Measurements from ENCODE around the gene FLAD1.

Gene FLAD1

GRCh38 chr1:155000411-155000725 lies 17.2 kb downstream of the FLAD1 start:
- TF ChIP-seq, protein P1, sequence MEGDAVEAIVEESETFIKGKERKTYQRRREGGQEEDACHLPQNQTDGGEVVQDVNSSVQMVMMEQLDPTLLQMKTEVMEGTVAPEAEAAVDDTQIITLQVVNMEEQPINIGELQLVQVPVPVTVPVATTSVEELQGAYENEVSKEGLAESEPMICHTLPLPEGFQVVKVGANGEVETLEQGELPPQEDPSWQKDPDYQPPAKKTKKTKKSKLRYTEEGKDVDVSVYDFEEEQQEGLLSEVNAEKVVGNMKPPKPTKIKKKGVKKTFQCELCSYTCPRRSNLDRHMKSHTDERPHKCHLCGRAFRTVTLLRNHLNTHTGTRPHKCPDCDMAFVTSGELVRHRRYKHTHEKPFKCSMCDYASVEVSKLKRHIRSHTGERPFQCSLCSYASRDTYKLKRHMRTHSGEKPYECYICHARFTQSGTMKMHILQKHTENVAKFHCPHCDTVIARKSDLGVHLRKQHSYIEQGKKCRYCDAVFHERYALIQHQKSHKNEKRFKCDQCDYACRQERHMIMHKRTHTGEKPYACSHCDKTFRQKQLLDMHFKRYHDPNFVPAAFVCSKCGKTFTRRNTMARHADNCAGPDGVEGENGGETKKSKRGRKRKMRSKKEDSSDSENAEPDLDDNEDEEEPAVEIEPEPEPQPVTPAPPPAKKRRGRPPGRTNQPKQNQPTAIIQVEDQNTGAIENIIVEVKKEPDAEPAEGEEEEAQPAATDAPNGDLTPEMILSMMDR (IDR thresholded peaks at IDR 0.05; ENCODE audit: unreplicated experiment in 3 of 3), result no peak
- H3K27ac Mint-ChIP-seq, result peak overlapping the region; percentile 98 to 99 (median 98)
- H3K4me3 Mint-ChIP-seq, result peak overlapping the region; percentile 88 to 97 (median 95)
- H3K36me3 Mint-ChIP-seq (ENCODE audit: low read depth), result no peaks in the 10 kb centered on the region
- no peaks in the 10 kb centered on the region for H3K27me3 Mint-ChIP-seq (ENCODE audit: low read depth)
- H3K9me3 Mint-ChIP-seq, result no peaks in the 10 kb centered on the region
- H3K4me1 Mint-ChIP-seq, result peaks cover 29% of the 10 kb centered on the region

- TF ChIP-seq, protein P1 (IDR thresholded peaks at IDR 0.05; ENCODE audit: unreplicated experiment in 3 of 3), result no peak
- Mint-ChIP-seq H3K27me3 (ENCODE audit: low read depth) (no peaks in the 10 kb centered on the region), H3K4me1 (peaks cover 27% of the 10 kb centered on the region), H3K9me3 (no peaks in the 10 kb centered on the region), H3K27ac (peak overlapping the region; percentile 98 to 99 (median 98)), H3K4me3 (peak overlapping the region; percentile 88 to 97 (median 95)), H3K36me3 (ENCODE audit: low read depth) (no peaks in the 10 kb centered on the region)
These were observed 17.7 kb downstream of the FLAD1 start for GRCh38 chr1:155000726-155001424.

DNA sequence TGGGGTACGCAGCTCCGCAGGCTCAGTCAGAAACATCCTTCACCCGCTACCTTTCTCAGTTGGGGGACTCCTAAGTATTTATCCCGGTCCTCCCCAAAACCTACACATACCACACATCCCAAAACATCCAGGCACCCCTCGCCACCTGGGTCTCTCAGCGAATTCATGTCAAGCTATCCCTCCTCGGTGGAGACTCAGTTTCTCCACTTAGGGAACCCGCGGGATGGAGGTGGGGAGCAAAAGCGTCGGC lies 18.2 kb downstream of the FLAD1 start:
- Mint-ChIP-seq H3K4me1 (peaks cover 24% of the 10 kb centered on the region), H3K27ac (peak overlapping the region in 2 of 3 experiments; percentile 64 to 98), H3K9me3 (no peaks in the 10 kb centered on the region), H3K27me3 (ENCODE audit: low read depth) (no peaks in the 10 kb centered on the region), H3K36me3 (ENCODE audit: low read depth) (no peaks in the 10 kb centered on the region), H3K4me3 (peak overlapping the region; percentile 88 to 93 (median 90))
- TF ChIP-seq, protein P1 (IDR thresholded peaks at IDR 0.05; ENCODE audit: unreplicated experiment in 3 of 3), result no peak

DNA sequence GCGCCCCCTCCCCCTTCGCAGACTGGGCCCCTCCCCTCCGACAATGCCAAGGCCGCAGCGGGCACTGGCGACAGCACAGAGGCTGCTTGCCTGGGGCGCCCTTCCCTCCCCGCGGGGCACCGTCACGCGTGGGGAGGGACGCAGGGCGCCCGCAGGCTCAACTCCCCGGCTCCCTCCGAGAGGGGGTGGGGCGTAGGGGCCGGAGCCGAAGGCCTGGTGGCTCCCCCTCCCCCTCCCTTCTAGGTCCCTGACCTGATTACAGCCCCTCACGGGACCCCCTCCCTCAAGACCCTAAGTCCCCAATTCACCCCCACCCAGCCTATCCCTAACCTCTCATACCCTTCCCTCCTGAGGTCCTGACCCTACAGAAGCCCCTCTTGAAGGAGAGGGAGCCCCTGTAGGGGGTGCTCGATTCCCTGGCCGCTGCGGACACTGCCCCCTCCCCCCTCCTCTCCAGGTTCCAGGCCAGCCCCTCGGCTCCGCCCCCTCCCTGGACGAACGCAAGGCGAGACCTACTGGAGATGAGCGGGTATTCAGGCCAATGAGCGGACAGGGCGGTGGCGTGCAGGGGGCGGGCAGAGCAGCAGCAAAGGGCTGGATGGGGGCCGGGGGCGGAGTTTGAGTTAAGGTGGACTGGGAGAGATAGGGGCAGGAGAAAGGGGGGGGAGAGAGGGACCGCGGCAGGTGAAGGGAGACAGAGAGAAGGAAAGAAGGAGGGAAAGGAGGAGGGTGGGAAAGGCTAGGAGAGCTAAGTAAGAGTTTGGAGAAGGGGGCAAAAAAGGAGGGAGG lies 18.7 kb downstream of the FLAD1 start:
- no peaks in the 10 kb centered on the region for H3K9me3 Mint-ChIP-seq
- H3K4me3 Mint-ChIP-seq, result peak overlapping the region; percentile 88 to 93 (median 92)
- no peaks in the 10 kb centered on the region for H3K27me3 Mint-ChIP-seq (ENCODE audit: low read depth)
- H3K36me3 Mint-ChIP-seq (ENCODE audit: low read depth), result no peaks in the 10 kb centered on the region
- TF ChIP-seq, protein P1 (IDR thresholded peaks at IDR 0.05; ENCODE audit: unreplicated experiment in 3 of 3), result peak; percentile 21 to 57 (median 24)
- H3K27ac Mint-ChIP-seq, result peak overlapping the region; percentile 75 to 98 (median 83)
- H3K4me1 Mint-ChIP-seq, result peaks cover 28% of the 10 kb centered on the region

- Mint-ChIP-seq H3K4me1 (peaks cover 25% of the 10 kb centered on the region), H3K9me3 (no peaks in the 10 kb centered on the region), H3K27ac (peak within 1 kb of the TSS; percentile 79 to 93 (median 83))
These were observed 19.5 kb downstream of the FLAD1 start, which contains the start of gene ZBTB7B for GRCh38 chr1:155002464-155003226. Gene ZBTB7B (plus strand): TSS chr1:155002802. CDS start chr1:155014661, 11,859 bp downstream.

More at GRCh38 chr1:155002464-155003226, 19.5 kb downstream of the FLAD1 start, which contains the start of gene ZBTB7B:
- no peaks in the 10 kb centered on the region for H3K27me3 Mint-ChIP-seq (ENCODE audit: low read depth)
- peak within 1 kb of the TSS; percentile 92 to 96 (median 92) for H3K4me3 Mint-ChIP-seq
- no peaks in the 10 kb centered on the region for H3K36me3 Mint-ChIP-seq (ENCODE audit: low read depth)
- TF ChIP-seq, protein P1 (IDR thresholded peaks at IDR 0.05; ENCODE audit: unreplicated experiment in 3 of 3), result no peak

Measured in nephron (organoid).